ENCODE data around the gene FOXN3. TPM values are rescaled to one million over a fixed set of nuclear protein-coding genes. Genes with fewer than 3 reads are reported as not detected.
"Not testable (repeated sequence)": the region's sequence is repeated elsewhere in the genome, so short reads cannot be mapped to it uniquely, and the experiment has no call there.

FOXN3 gene
- total RNA-seq, 1 donor = 84.0 TPM

- DNase-seq (ENCODE audit: low read depth in 2 of 3, low spot score in 2 of 3) = no peak
Measured at GRCh38 chr14:89114109-89114508, 302.9 kb downstream of the FOXN3 start.

GRCh38 chr14:89112720-89113119 lies 304.3 kb downstream of the FOXN3 start:
- DNase-seq (ENCODE audit: low read depth in 2 of 3, low spot score in 2 of 3) = no peak

- not testable (repeated sequence) for DNase-seq (ENCODE audit: low read depth in 2 of 3, low spot score in 2 of 3)
Measured at GRCh38 chr14:89111766-89112543, 305.1 kb downstream of the FOXN3 start.

- not testable (repeated sequence) for DNase-seq (ENCODE audit: low read depth in 2 of 3, low spot score in 2 of 3)
Measured at GRCh38 chr14:89111232-89111631, 305.8 kb downstream of the FOXN3 start.

- DNase-seq (ENCODE audit: low read depth in 2 of 3, low spot score in 2 of 3) = no peak
Measured at GRCh38 chr14:89110110-89110509, 306.9 kb downstream of the FOXN3 start.

GRCh38 chr14:89108608-89109007 lies 308.4 kb downstream of the FOXN3 start:
- DNase-seq (ENCODE audit: low read depth in 2 of 3, low spot score in 2 of 3) = no peak

- DNase-seq (ENCODE audit: low read depth in 2 of 3, low spot score in 2 of 3) = no peak
Measured at GRCh38 chr14:89107626-89108025, 309.4 kb downstream of the FOXN3 start.

All from hematopoietic multipotent progenitor cell (in vitro differentiated cells).